Measurements from ENCODE around the gene NPIPB2. TPM values are rescaled to one million over a fixed set of nuclear protein-coding genes. Genes with fewer than 3 reads are reported as not detected.
"Not testable (repeated sequence)": the region's sequence is repeated elsewhere in the genome, so short reads cannot be mapped to it uniquely, and the experiment has no call there.

The NPIPB2 gene
- total RNA-seq, 1 donor from 2014 or later, result 4.9 TPM

DNA sequence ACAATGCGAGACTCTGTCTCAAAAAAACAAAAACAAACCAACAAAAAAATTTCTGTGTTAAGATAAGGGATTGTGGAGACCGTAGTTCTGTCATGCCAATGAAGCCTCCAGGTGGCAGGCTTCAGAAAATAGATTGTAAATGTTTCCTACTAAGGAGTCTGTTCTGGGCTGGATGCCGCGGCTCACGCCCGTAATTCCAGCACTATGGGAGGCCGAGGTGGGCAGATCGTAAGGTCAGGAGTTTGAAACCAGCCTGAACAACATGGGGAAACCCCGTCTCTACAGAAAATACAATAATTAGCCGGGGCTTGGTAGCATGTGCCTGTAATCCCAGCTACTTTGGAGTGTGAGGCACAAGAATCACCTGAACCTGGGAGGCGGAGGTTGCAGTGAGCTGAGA, 30.3 kb upstream of the NPIPB2 start:
- TF ChIP-seq, protein P1, sequence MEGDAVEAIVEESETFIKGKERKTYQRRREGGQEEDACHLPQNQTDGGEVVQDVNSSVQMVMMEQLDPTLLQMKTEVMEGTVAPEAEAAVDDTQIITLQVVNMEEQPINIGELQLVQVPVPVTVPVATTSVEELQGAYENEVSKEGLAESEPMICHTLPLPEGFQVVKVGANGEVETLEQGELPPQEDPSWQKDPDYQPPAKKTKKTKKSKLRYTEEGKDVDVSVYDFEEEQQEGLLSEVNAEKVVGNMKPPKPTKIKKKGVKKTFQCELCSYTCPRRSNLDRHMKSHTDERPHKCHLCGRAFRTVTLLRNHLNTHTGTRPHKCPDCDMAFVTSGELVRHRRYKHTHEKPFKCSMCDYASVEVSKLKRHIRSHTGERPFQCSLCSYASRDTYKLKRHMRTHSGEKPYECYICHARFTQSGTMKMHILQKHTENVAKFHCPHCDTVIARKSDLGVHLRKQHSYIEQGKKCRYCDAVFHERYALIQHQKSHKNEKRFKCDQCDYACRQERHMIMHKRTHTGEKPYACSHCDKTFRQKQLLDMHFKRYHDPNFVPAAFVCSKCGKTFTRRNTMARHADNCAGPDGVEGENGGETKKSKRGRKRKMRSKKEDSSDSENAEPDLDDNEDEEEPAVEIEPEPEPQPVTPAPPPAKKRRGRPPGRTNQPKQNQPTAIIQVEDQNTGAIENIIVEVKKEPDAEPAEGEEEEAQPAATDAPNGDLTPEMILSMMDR (IDR thresholded peaks at IDR 0.05; ENCODE audit: insufficient read depth, low read length, poor library complexity, severe bottlenecking), result peak; percentile 29
- no peak overlapping the region for H3K4me3 ChIP-seq (ENCODE audit: low read depth, low read length)
- H3K36me3 ChIP-seq (ENCODE audit: control insufficient read depth, insufficient read depth, low read length), result no peaks in the 10 kb centered on the region
- no peaks in the 10 kb centered on the region for H3K27me3 ChIP-seq (ENCODE audit: control insufficient read depth, insufficient read depth, low read length)
- no peak for DNase-seq (ENCODE audit: low read depth)

DNA sequence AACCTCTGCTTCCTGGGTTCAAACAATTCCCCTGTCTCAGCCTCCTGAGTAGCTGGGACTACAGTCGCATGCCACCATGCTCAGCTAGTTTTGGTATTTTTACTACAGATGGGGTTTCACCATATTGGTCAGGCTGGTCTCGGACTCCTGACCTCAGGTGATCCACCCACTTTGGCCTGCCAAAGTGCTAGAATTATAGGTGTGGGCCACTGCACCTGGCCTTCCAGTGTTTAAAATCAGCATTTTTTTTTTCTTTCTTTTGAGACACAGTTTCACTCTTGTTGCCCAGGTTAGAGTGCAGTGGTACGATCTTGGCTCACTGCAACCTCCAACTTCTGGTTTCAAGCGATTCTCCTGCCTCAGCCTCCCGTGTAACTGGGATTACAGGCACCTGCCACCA, 28.4 kb upstream of the NPIPB2 start:
- not testable (repeated sequence) for DNase-seq (ENCODE audit: low read depth); H3K27me3 ChIP-seq (ENCODE audit: control insufficient read depth, insufficient read depth, low read length); H3K4me3 ChIP-seq (ENCODE audit: low read depth, low read length); H3K36me3 ChIP-seq (ENCODE audit: control insufficient read depth, insufficient read depth, low read length)

DNA sequence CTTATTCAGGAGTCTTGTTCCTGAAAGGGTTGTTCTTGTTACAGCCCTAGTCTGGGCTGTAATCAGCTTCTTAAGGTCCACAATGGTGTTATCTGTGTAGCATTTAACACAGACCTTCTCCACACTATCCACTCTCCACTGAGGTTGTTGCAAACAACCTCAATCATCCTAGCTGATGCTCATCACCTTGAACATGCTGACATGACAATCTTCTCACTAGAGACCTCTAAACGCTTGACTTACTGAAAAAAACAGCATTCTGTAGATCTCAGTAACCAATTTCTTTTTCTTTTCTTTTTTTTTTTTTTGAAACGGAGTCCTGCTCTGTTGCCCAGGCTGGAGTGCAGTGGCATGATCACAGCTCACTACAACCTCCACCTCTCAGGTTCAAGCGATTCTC, 26.7 kb upstream of the NPIPB2 start:
- TF ChIP-seq, protein P1 (IDR thresholded peaks at IDR 0.05; ENCODE audit: insufficient read depth, low read length, poor library complexity, severe bottlenecking), result no peak
- H3K4me3 ChIP-seq (ENCODE audit: low read depth, low read length), result no peak overlapping the region
- DNase-seq (ENCODE audit: low read depth), result no peak
- no peaks in the 10 kb centered on the region for H3K27me3 ChIP-seq (ENCODE audit: control insufficient read depth, insufficient read depth, low read length)
- no peaks in the 10 kb centered on the region for H3K36me3 ChIP-seq (ENCODE audit: control insufficient read depth, insufficient read depth, low read length)

DNA sequence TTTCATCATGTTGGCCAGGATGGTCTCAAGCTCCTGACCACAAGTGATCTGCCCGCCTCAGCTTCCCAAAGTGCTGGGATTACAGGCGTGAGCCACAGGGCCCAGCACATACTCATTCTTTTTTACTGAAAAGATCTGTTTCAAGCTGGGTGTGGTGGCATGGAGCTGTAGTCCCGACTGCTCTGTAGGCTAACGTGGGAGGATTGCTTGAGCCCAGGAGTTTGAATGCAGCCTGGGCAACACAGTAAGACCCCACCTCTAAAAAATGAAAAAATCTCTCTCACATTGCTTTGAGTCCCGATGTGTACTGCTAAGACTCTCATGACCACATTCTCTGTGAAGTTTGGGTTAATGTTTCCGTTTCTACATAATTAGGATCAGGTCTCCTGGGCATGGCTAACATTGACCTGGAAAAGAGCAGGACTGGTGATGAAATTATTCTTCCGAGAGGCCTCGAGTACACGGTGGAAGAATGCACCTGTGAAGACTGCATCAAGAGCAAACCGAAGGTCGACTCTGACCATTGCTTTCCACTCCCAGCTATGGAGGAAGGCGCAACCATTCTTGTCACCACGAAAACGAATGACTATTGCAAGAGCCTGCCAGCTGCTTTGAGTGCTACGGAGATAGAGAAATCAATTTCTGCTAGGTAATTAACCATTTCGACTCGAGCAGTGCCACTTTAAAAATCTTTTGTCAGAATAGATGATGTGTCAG, 25.5 kb upstream of the NPIPB2 start:
- no peaks in the 10 kb centered on the region for H3K27me3 ChIP-seq (ENCODE audit: control insufficient read depth, insufficient read depth, low read length)
- no peaks in the 10 kb centered on the region for H3K36me3 ChIP-seq (ENCODE audit: control insufficient read depth, insufficient read depth, low read length)
- no peak for DNase-seq (ENCODE audit: low read depth)
- H3K4me3 ChIP-seq (ENCODE audit: low read depth, low read length), result no peak overlapping the region
- TF ChIP-seq, protein P1 (IDR thresholded peaks at IDR 0.05; ENCODE audit: insufficient read depth, low read length, poor library complexity, severe bottlenecking), result no peak

DNA sequence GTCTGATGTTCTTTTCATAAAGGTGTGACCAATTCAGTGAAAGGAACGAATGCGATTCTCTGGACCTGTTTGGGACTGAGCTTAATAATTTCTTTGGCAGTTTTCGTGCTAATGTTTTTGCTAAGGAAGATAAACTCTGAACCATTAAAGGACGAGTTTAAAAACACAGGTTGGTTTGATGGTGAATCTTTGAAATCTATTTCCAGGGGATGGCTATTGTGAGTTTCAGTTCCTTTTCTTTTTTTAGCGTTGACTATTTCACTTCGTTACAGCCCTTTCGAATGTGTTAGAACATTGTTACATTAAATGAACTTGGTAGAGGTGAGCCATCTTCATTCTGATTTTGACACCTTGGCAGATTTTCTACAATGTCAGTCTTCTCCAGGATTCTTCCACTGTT, 24.3 kb upstream of the NPIPB2 start:
- no peaks in the 10 kb centered on the region for H3K36me3 ChIP-seq (ENCODE audit: control insufficient read depth, insufficient read depth, low read length)
- TF ChIP-seq, protein P1 (IDR thresholded peaks at IDR 0.05; ENCODE audit: insufficient read depth, low read length, poor library complexity, severe bottlenecking), result no peak
- no peak for DNase-seq (ENCODE audit: low read depth)

DNA sequence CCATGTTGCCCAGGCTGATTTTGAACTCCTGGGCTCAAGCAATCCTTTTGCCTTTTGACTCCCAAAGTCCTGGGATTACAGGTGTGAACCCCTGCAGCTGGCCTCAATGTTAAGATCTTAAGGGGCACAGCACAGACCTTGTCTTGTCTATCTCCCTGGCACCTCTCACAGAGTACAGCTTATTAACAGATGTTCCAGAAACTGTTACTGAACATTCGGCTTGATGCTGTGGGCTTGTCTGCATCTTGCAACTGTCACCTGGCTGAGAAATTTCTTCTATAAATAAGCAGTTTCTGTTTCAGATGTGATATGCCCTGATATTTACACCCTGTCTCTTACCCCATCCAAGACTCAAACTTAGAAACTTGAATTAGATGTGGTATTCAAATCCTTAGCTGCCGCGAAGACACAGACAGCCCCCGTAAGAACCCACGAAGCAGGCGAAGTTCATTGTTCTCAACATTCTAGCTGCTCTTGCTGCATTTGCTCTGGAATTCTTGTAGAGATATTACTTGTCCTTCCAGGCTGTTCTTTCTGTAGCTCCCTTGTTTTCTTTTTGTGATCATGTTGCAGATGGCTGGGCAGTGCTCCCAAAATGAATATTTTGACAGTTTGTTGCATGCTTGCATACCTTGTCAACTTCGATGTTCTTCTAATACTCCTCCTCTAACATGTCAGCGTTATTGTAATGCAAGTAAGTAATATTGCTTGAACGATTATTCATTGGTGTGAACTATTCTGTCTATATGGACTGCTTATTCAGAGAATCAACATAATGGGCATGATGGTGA, 23.1 kb upstream of the NPIPB2 start, which contains the start of gene TNFRSF17:
Gene TNFRSF17, plus strand, starts transcription at position 450 of the 791 bp plus-strand sequence. Its CDS starts 115 bp downstream, at position 565.
- Histone ChIP-seq H3K36me3 (ENCODE audit: control insufficient read depth, insufficient read depth, low read length) (no peaks in the 10 kb centered on the region), H3K4me3 (ENCODE audit: low read depth, low read length) (no peak within 1 kb of the TSS), H3K27me3 (ENCODE audit: control insufficient read depth, insufficient read depth, low read length) (no peaks in the 10 kb centered on the region)
- DNase-seq (ENCODE audit: low read depth), result no peak
- TF ChIP-seq, protein P1 (IDR thresholded peaks at IDR 0.05; ENCODE audit: insufficient read depth, low read length, poor library complexity, severe bottlenecking), result no peak

More for the DNA sequence above, 24.3 kb upstream of the NPIPB2 start:
- H3K27me3 ChIP-seq (ENCODE audit: control insufficient read depth, insufficient read depth, low read length), result no peaks in the 10 kb centered on the region
- H3K4me3 ChIP-seq (ENCODE audit: low read depth, low read length), result no peak overlapping the region

All from kidney epithelial cell (primary cell).